ENCODE data around the gene C6orf136. TPM values are rescaled to one million over a fixed set of nuclear protein-coding genes. Genes with fewer than 3 reads are reported as not detected.

The C6orf136 gene
- total and polyA plus RNA-seq, 4 donors: 2.0 to 12.0 (median 9.8) TPM

GRCh38 chr6:30682143-30683117 is 35.5 kb downstream of the C6orf136 start:
- peak overlapping the region; percentile 97 to 99 for H3K27ac ChIP-seq (ENCODE audit: low read depth in 1 of 2, low read length in 2 of 2)
- H3K4me1 ChIP-seq (ENCODE audit: control insufficient read depth in 4 of 4, insufficient read depth in 4 of 4, low read length in 3 of 4): peaks cover 19 to 78% (median 60%) of the 10 kb centered on the region in 4 donors
- 54% methylated on average over 11 of the region's 11 CpGs for WGBS
- H3K4me3 ChIP-seq (ENCODE audit: low read depth in 1 of 3, low read length in 3 of 3): peak overlapping the region; percentile 59 to 71 (median 60)
- peak; percentile 20 for TF ChIP-seq SP1 (IDR thresholded peaks at IDR 0.05)
- peak; percentile 66 for TF ChIP-seq MAX (IDR thresholded peaks at IDR 0.05)
- TF ChIP-seq FOXA1 (IDR thresholded peaks at IDR 0.05): no peak
- peak; percentile 12 to 53 for TF ChIP-seq EGR1 (IDR thresholded peaks at IDR 0.05; ENCODE audit: low read depth in 2 of 2)
- peak; percentile 70 for TF ChIP-seq NR2F2 (IDR thresholded peaks at IDR 0.05)
- TF ChIP-seq ATF3 (IDR thresholded peaks at IDR 0.05): no peak
- TF ChIP-seq YY1 (IDR thresholded peaks at IDR 0.05): peak; percentile 7
- TF ChIP-seq FOXA2 (IDR thresholded peaks at IDR 0.05): no peak
- no peak for TF ChIP-seq RAD21 (IDR thresholded peaks at IDR 0.05)
- TF ChIP-seq CTCF (IDR thresholded peaks at IDR 0.05; ENCODE audit: low read depth, low read length, missing input control): no peak
- TF ChIP-seq RXRA (IDR thresholded peaks at IDR 0.05): peak; percentile 5 to 25
- no peak for TF ChIP-seq TAF1 (conservative IDR thresholded peaks at IDR 0.05)
- TF ChIP-seq HNF4A (conservative IDR thresholded peaks at IDR 0.05): no peak
- peak; percentile 64 to 84 for TF ChIP-seq GABPA (IDR thresholded peaks at IDR 0.05 in 1 of 2, conservative IDR thresholded peaks at IDR 0.05 in 1 of 2)
- peak; percentile 55 to 61 for TF ChIP-seq JUND (IDR thresholded peaks at IDR 0.05)
- no peak for TF ChIP-seq HNF4G (IDR thresholded peaks at IDR 0.05)
- no peak for TF ChIP-seq REST (IDR thresholded peaks at IDR 0.05)
- no peak for TF ChIP-seq ZBTB33 (IDR thresholded peaks at IDR 0.05)
- peak overlapping the region; percentile 24 to 77 for H3K9ac ChIP-seq (ENCODE audit: low read depth in 1 of 2, low read length in 2 of 2)
- peaks cover 0 to 3% (median 0%) of the 10 kb centered on the region in 4 donors for H3K36me3 ChIP-seq (ENCODE audit: control insufficient read depth in 4 of 4, insufficient read depth in 3 of 4, low read depth in 1 of 4, low read length in 3 of 4)
- no peaks in the 10 kb centered on the region for H3K9me3 ChIP-seq (ENCODE audit: control insufficient read depth in 4 of 4, low read length in 3 of 4)
- H3K27me3 ChIP-seq (ENCODE audit: control insufficient read depth in 4 of 4, insufficient read depth in 4 of 4, low read length in 3 of 4): no peaks in the 10 kb centered on the region
- DNase-seq (ENCODE audit: low spot score): no peak
